Muscle layer of duodenum (tissue), 2 donors: ENCODE data around the gene LMNTD1.
"Not testable (repeated sequence)": the region's sequence is repeated elsewhere in the genome, so short reads cannot be mapped to it uniquely, and the experiment has no call there.

Experiments
- H3K27ac ChIP-seq: one replicate; pipeline ENCODE4 v1.7.0; 2013; ENCODE audit warnings: mild to moderate bottlenecking, low read length
- H3K27me3 ChIP-seq: one replicate; pipeline ENCODE4 v1.7.0; 2013; ENCODE audit warnings: low read depth, mild to moderate bottlenecking, control low read depth, low read length
- H3K36me3 ChIP-seq, 2 donors: one replicate each; pipeline ENCODE4 v1.7.0; 2013; ENCODE audit warnings: low read length in 2 of 2, control low read depth in 1 of 2, mild to moderate bottlenecking in 1 of 2; ENCODE audit not compliant: insufficient read depth in 2 of 2, control insufficient read depth in 1 of 2
- H3K4me1 ChIP-seq, 2 donors: one replicate each; pipeline ENCODE4 v1.7.0; 2013; ENCODE audit warnings: low read length in 2 of 2, mild to moderate bottlenecking in 2 of 2, control low read depth in 1 of 2, moderate library complexity in 1 of 2; ENCODE audit not compliant: insufficient read depth in 2 of 2, control insufficient read depth in 1 of 2
- H3K4me3 ChIP-seq, 2 donors: one replicate each; pipeline ENCODE4 v1.7.0; 2013; ENCODE audit warnings: low read length in 2 of 2, low read depth in 1 of 2, mild to moderate bottlenecking in 1 of 2
- H3K9me3 ChIP-seq, 2 donors: one replicate each; pipeline ENCODE4 v1.7.0; 2013; ENCODE audit warnings: low read length in 2 of 2, control low read depth in 1 of 2, mild to moderate bottlenecking in 1 of 2; ENCODE audit not compliant: control insufficient read depth in 1 of 2
- donor health status: healthy.

The LMNTD1 gene

GRCh38 chr12:25553098-25553497, at the start of gene LMNTD1:
TSS of gene LMNTD1 (minus strand) at chr12:25553283. CDS start at chr12:25552959, 324 bp downstream.
- Histone ChIP-seq H3K4me3 (no peak within 1 kb of the TSS), H3K27me3 (no peaks in the 10 kb centered on the region), H3K4me1 (no peaks in the 10 kb centered on the region), H3K9me3 (no peaks in the 10 kb centered on the region), H3K36me3 (no peaks in the 10 kb centered on the region), H3K27ac (no peak within 1 kb of the TSS)

- H3K27ac ChIP-seq: no peak overlapping the region
- H3K27me3 ChIP-seq: no peaks in the 10 kb centered on the region
- H3K36me3 ChIP-seq: no peaks in the 10 kb centered on the region
- H3K4me3 ChIP-seq: no peak overlapping the region
- peaks cover 0 to 10% of the 10 kb centered on the region in 2 donors for H3K9me3 ChIP-seq
- H3K4me1 ChIP-seq: no peaks in the 10 kb centered on the region
Measured at GRCh38 chr12:25598956-25599355, 45.9 kb upstream of the LMNTD1 start.

DNA sequence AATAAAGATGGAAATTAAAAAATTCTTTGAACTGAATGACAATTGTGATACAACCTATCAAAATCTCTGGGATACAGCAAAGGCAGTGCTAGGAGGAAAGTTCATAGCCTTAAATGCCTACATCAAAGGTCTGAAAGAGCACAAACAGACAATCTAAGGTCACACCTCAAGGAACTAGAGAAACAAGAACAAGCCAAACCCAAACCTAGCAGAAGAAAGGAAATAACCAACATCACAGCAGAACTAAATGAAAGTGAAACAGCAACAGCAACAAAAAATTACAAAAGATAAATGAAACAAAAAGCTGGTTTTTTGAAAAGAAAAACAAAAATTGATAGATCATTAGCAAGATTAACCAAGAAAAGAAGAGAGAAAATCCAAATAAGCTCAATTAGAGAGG, 42.4 kb upstream of the LMNTD1 start:
- peaks cover 0 to 10% of the 10 kb centered on the region in 2 donors for H3K9me3 ChIP-seq
- not testable (repeated sequence) for H3K4me1 ChIP-seq, H3K27me3 ChIP-seq, H3K27ac ChIP-seq, H3K4me3 ChIP-seq, H3K36me3 ChIP-seq

DNA sequence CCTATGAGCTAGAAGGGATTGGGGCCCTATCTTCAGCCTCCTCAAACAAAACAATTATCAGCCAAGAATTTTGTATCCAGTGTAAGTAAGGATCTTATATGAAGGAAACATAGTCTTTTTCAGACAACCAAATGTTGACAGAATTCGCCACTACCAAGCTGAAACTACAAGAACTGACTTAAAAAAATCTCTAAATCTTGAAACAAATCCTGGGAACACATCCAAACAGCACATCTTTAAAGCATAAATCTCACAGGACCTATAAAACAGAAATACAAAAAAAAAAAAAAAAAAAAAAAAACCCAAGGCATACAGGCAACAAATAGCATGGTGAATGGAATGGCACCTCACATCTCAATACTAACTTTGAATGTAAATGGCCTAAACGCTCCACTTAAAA, 41.3 kb upstream of the LMNTD1 start:
- Histone ChIP-seq H3K4me3 (no peak overlapping the region), H3K36me3 (no peaks in the 10 kb centered on the region), H3K9me3 (peaks cover 0 to 5% of the 10 kb centered on the region in 2 donors), H3K27me3 (no peaks in the 10 kb centered on the region), H3K27ac (no peak overlapping the region), H3K4me1 (no peaks in the 10 kb centered on the region)

DNA sequence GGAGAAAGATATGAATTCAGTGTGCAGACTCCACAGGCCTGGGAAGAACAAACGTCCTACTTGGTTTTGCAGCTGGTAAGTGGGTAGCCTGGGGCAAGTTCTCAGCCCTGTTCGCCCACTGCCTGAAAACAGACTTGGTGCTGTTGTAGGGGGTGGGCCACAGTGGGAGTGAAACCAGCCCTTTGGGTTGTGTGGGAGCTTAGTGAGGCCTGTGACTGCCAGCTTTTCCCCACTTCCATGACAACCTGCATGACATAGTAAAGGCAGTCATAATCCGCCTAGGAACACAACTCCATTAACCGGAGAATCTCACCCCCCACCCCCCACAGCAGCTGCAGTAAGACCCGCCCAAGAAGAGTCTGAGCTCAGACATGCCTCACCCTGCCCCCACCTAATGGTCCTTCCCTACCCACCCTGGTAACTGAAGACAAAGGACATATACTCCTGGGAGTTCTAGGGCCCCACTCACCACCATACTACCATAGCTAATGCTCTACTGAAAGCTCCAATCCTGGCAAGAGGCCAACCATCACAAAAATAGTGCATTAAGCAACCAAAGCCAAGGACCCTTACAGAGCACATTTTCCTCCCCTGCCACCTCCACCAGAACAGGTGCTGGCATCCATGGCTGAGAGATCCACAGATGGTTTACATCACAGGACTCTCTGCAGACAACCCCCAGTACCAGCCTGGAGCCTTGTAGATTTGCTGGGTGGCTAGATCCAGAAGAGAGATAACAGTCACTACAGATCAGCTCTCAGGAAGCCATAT, 39.8 kb upstream of the LMNTD1 start:
- Histone ChIP-seq H3K36me3 (no peaks in the 10 kb centered on the region), H3K27me3 (no peaks in the 10 kb centered on the region), H3K9me3 (peaks cover 0 to 2% of the 10 kb centered on the region in 2 donors), H3K27ac (no peak overlapping the region), H3K4me3 (no peak overlapping the region), H3K4me1 (no peaks in the 10 kb centered on the region)

DNA sequence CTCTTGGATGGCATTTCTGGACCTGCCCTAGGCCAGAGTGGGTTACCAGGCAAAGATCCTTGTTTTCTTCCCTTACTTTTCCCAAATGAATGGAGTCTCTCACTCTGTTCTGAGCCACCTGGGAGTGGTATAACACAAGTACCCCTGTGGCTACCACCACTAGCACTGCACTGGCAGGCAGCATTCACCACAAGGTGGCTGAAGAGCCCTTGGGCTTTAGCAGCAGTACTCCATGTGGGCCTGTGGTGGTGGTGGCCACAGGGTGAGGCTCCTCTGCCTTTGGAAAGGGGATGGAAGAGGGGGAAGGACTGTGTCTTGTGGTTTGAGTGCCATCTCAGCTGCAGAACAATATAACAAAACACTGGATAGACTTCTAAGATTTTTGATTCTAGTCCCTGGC, 38.1 kb upstream of the LMNTD1 start:
- Histone ChIP-seq H3K9me3 (peaks cover 0 to 2% of the 10 kb centered on the region in 2 donors), H3K4me3 (no peak overlapping the region), H3K27me3 (no peaks in the 10 kb centered on the region), H3K36me3 (no peaks in the 10 kb centered on the region), H3K4me1 (no peaks in the 10 kb centered on the region), H3K27ac (no peak overlapping the region)

- no peaks in the 10 kb centered on the region for H3K4me1 ChIP-seq
- H3K27me3 ChIP-seq: no peaks in the 10 kb centered on the region
- no peaks in the 10 kb centered on the region for H3K36me3 ChIP-seq
- peaks cover 0 to 2% of the 10 kb centered on the region in 2 donors for H3K9me3 ChIP-seq
- H3K27ac ChIP-seq: no peak overlapping the region
- H3K4me3 ChIP-seq: no peak overlapping the region
Measured at GRCh38 chr12:25590011-25590721, 37.1 kb upstream of the LMNTD1 start.

GRCh38 chr12:25587346-25587745, 34.3 kb upstream of the LMNTD1 start:
- peaks cover 0 to 3% of the 10 kb centered on the region in 2 donors for H3K4me1 ChIP-seq
- no peak overlapping the region for H3K4me3 ChIP-seq
- H3K9me3 ChIP-seq: no peaks in the 10 kb centered on the region
- no peak overlapping the region for H3K27ac ChIP-seq
- no peaks in the 10 kb centered on the region for H3K36me3 ChIP-seq
- no peaks in the 10 kb centered on the region for H3K27me3 ChIP-seq

- Histone ChIP-seq H3K36me3 (no peaks in the 10 kb centered on the region), H3K27ac (no peak overlapping the region), H3K4me3 (no peak overlapping the region), H3K27me3 (no peaks in the 10 kb centered on the region), H3K9me3 (no peaks in the 10 kb centered on the region), H3K4me1 (peaks cover 0 to 3% of the 10 kb centered on the region in 2 donors)
Measured at GRCh38 chr12:25585662-25586061, 32.6 kb upstream of the LMNTD1 start.

DNA sequence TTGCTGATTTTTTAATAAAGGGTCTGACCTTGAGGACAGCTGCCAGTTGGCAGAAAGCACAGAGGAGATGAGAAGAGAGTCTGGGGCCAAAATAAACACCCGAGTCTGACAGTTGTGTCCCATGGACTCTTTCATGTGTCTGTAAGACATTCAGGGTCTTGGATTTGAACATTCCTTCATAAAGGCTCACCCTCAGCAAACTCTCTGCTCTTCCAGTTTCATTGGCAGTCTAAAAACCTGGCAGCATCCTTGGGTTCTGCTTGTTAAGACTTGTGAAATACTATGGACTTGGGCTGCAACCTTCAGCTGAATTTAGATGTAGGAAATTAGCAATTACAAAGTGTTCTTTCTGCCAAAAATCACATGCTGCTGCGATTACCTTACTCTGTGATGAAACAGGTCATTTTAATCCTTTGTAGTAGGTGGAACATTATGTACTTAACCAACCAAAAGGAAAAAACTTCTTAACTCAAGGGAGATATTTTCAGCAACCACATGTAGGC, 32.0 kb upstream of the LMNTD1 start:
- Histone ChIP-seq H3K27me3 (no peaks in the 10 kb centered on the region), H3K9me3 (no peaks in the 10 kb centered on the region), H3K36me3 (no peaks in the 10 kb centered on the region), H3K27ac (no peak overlapping the region), H3K4me3 (no peak overlapping the region), H3K4me1 (peaks cover 0 to 3% of the 10 kb centered on the region in 2 donors)

DNA sequence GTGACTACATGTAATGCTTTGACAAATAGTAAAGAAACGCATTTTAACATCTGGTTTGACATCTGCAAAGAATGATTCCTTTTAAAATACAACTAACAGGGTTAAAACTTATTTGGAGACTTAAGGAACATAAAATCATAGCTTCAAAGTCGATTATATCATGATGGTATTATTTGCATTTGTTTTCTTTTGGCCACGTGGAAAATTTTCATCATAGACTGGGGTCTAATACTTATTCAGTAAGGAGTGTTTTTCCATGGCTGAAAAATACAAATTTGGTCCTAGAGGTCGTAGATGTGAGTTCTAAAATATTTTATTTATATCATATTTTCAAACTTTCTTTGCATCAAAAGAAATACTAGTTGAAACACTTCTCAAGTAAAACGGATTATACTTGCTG, 31.5 kb upstream of the LMNTD1 start:
- Histone ChIP-seq H3K4me1 (peaks cover 0 to 3% of the 10 kb centered on the region in 2 donors), H3K4me3 (no peak overlapping the region), H3K9me3 (no peaks in the 10 kb centered on the region), H3K27ac (no peak overlapping the region), H3K36me3 (no peaks in the 10 kb centered on the region), H3K27me3 (no peaks in the 10 kb centered on the region)
